ENCODE results near the gene RAB40B.

DNA sequence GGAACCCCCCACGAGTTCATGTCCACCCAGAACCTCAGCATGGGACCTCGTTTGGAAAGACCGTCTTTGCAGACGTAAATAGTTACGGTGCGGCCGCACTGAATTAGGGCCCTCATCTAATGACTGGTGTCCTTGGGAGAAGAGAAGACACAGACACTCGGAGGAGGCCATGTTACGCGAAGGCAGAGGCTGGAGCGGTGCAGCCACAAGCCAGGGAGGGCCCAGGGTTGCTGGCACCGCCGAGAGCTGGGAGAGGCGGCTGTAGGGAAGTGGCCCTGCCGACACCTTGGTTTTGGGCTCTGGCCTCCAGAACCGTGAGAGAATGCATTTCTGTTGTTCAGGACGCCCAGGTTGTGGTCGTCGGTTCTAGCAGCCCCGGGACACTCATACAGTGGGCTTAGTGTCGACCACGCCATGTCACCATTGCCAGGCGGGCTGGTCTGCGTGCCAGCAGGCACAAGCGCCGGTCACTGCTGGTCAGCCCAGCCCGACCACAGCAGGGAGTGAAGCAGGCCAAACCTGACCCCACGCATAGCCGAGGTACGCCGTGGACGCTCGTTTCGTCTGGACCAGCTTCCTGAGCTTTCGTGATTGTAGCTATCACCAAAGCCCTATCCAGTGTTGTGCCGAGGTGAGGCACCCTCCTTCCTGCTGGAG is 39.6 kb downstream of the RAB40B start:
- TF ChIP-seq, protein P1, sequence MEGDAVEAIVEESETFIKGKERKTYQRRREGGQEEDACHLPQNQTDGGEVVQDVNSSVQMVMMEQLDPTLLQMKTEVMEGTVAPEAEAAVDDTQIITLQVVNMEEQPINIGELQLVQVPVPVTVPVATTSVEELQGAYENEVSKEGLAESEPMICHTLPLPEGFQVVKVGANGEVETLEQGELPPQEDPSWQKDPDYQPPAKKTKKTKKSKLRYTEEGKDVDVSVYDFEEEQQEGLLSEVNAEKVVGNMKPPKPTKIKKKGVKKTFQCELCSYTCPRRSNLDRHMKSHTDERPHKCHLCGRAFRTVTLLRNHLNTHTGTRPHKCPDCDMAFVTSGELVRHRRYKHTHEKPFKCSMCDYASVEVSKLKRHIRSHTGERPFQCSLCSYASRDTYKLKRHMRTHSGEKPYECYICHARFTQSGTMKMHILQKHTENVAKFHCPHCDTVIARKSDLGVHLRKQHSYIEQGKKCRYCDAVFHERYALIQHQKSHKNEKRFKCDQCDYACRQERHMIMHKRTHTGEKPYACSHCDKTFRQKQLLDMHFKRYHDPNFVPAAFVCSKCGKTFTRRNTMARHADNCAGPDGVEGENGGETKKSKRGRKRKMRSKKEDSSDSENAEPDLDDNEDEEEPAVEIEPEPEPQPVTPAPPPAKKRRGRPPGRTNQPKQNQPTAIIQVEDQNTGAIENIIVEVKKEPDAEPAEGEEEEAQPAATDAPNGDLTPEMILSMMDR (IDR thresholded peaks at IDR 0.05): no peak
- no peak for TF ChIP-seq POLR2A (IDR thresholded peaks at IDR 0.05)
